GM19035 (cell line): ENCODE results near the gene NAALADL2.

Experiments
- ATAC-seq: cut with Tn5 transposase; IDR thresholded peaks from one replicate; pipeline ENCODE4 v1.9.1; 2021; ENCODE audit not compliant: unreplicated experiment

Gene NAALADL2

GRCh38 chr3:174859114-174859735, at the start of gene NAALADL2:
Gene NAALADL2 (plus strand): TSS chr3:174859334.
- no peak for ATAC-seq

DNA sequence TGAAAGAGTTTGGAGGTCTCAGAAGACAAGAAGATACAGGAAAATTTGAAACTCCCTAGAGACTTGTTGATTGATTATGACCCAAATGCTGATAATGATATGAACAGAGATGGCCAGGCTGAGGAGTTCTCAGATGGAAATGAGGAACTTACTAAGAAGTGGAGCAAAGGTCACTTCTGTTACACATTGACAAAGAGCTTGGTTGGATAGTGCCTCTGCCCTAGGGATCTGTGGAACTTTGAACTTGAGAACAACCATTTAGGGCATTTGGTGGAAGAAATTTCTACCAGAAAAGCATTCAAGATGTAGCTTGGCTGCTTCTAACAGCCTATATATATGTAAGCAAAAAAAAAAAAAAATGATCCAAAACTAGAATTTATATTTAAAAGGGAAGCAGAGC, 48.9 kb upstream of the NAALADL2 start:
- ATAC-seq = no peak

GRCh38 chr3:174812172-174812862, 46.8 kb upstream of the NAALADL2 start:
- no peak for ATAC-seq

DNA sequence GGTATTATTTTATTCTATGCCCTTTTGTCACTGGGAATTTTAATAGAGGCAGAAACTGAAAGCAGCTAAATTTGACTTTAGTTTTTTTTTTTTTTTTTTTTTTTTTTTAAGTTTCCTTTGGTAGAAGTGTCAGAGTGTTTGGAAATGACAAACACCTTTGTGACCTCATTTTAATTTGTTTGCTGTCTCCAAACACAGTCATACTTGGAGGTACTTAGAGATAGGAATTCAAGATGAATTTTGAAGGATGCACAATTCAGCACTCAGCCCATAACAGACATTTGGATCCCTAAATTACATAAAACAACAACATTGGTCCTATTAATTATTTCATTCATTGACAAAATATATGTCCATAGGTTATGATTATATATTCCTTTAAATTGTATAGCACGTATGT, 43.4 kb upstream of the NAALADL2 start:
- no peak for ATAC-seq

DNA sequence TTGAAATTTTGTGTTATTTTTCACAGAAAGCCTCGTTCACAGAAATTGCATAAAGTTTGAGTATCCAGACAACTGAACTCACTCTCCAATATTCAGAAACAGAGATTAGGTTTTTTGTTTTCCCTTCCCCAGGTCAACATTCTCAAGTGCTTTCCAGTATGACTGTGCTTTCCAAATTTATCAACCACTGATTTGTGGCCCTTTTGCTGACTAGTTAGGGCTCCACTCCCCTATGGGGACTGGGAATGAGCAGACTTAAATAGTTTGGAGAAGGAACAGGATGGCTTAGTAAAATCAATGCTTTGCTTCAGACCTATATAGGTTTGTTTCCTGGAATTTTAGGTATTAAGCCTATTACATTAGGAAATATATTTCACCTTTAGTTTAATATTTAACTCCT, 38.2 kb upstream of the NAALADL2 start:
- no peak for ATAC-seq

DNA sequence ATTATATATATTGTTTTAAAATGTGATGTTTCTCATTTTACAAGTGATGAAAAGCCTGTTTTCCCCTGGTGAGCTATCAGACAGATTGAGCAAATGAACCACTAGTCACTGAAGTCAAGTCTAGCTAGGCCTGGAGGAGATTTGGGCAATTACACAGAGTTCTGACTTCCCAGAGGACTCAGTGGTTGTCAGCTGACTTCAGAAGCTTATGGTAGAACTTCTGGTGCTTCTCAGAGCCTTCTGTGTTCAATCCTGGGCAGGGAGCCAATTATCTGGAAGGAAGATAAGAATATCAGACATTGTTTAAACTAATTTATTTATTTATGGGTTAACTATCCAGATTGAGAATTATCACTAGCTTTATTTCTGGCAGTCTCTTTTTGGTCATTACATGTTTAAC, 37.7 kb upstream of the NAALADL2 start:
- no peak for ATAC-seq

GRCh38 chr3:174822320-174822719, 36.8 kb upstream of the NAALADL2 start:
- ATAC-seq = no peak

DNA sequence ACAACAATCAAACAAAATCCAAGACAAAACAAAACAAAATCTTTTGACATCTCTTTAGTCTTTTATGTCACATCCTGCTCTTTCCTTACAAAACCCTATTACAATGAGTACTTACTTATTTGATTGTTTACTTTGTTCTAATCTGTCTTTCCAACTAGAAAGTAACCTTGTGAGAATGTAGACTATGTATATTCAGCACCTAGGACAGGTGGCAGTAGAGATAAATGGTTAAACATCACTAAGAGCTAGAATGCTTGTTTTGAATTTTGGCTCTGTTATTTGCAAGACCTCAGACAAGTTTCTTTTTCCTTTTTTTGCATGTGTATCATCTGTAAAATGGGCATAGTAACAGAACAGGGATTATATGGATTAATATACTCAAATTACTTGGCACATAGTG, 33.1 kb upstream of the NAALADL2 start:
- ATAC-seq = no peak

DNA sequence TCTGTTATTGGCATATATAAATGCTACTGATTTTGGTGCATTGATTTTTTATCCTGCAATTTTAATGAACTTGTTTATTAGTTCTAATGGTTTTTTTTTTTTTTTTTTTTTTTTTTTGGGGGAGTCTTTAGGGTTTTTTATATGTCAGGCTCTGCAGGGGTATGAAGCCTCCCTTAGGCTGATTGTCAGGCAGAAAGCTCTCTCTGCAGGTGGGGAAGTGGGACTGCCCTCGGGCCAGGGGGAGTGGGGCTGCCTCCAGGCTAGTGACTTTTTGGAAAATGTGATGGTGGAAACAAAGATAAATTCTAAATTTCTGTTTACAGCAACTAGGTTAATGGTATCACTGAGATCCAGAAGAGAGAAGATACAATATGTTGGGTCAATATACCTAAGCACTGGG, 14.4 kb upstream of the NAALADL2 start:
- no peak for ATAC-seq

GRCh38 chr3:174846055-174846454, 13.1 kb upstream of the NAALADL2 start:
- no peak for ATAC-seq

DNA sequence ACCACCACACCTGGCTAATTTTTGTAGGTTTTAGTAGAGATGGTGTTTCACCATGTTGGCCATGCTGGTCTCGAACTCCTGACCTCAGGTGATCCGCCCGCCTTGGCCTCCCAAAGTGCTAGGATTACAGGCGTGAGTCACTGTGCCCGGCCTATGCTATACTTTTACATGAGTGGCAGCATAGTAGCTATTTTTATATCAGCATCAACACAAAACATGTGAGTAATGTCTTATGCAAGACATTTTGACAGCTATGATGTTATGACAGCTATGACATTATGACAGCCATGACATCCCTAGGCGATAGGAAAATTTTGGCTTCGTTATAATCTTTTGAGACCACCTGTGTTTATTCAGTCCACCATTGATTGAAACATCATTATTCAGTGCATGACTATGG, 4.1 kb upstream of the NAALADL2 start:
- ATAC-seq = no peak

GRCh38 chr3:174857301-174857700, 1.8 kb upstream of the NAALADL2 start:
- ATAC-seq = no peak

GRCh38 chr3:174858353-174858752, 781 bp upstream of the NAALADL2 start:
- no peak for ATAC-seq

GRCh38 chr3:174859756-174860155, 622 bp downstream of the NAALADL2 start:
- no peak for ATAC-seq

GRCh38 chr3:174862101-174862500, 3.0 kb downstream of the NAALADL2 start:
- ATAC-seq = no peak

DNA sequence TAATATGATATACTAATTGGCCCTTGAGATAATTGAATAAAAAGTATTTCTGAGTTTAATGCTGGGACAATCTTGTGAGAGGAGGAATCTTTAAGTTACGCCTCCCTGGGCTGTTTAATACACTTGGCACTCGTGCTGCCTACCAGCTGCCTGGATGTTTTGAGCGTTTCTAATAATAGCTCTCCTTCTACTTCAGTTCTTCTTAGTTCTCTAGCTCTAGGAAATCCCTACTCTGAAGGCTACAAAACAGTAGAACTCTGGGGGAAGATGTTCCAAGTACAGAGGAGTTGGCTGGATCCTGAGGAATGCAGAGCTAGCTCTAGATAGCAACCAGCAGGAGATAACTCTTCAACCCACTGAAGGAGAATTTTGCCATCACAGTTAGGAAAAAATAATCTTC, 3.5 kb downstream of the NAALADL2 start:
- no peak for ATAC-seq

- ATAC-seq = no peak
Observed at GRCh38 chr3:174863488-174863887, 4.4 kb downstream of the NAALADL2 start.

- ATAC-seq = no peak
Observed at GRCh38 chr3:174869448-174869847, 10.3 kb downstream of the NAALADL2 start.

DNA sequence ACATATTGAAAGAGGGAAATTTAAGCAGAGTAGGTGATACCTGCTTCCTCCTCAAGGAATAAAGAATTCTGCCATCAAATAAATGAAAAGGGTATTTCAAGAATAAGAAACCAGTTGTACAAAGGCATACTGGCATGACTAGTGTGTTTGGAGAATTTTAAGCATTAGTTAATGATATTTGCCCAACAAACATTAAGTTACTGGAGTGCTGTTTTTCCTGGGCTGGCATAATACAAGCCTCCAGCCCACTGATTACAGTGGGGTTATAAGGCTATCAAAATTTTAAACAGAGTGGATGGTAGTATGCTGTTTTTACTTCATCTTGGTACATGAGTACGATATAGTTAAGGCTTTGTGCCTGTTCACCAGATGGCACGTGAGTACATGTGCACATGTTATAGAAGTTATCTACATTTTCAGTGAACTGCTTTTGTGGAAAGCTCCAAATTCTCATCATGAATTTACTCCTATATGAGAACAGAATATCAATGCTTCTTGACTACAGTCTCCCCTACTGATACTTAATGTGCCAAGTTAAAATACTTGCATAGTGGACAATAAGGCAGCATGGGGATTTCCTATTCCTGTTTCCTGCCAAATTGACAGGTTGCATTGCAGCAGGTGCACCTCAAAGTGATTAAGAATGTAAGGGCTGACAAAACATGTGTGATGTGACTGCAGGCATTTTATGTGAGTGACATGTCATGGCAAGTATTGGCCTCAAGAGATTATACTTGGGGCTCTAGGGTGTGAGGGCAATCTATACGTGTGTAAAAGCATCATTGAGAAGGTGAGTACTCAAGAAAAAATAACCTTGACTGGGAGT, 14.9 kb downstream of the NAALADL2 start:
- no peak for ATAC-seq

DNA sequence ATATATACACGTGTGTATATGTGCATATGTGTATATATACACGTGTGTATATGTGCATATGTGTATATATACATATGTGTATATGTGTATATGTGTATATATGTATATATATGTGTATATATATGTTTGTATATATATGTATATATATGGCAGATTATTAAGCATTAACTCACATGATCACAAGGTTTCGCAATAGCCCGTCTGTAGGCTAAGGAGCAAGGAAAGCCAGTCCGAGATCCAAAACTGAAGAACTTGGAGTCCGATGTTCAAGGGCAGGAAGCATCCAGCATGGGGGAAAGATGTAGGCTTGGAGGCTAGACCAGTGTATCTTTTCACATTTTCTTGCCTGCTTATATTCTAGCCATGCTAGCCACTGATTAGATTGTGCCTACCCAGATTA, 23.7 kb downstream of the NAALADL2 start:
- ATAC-seq = no peak

DNA sequence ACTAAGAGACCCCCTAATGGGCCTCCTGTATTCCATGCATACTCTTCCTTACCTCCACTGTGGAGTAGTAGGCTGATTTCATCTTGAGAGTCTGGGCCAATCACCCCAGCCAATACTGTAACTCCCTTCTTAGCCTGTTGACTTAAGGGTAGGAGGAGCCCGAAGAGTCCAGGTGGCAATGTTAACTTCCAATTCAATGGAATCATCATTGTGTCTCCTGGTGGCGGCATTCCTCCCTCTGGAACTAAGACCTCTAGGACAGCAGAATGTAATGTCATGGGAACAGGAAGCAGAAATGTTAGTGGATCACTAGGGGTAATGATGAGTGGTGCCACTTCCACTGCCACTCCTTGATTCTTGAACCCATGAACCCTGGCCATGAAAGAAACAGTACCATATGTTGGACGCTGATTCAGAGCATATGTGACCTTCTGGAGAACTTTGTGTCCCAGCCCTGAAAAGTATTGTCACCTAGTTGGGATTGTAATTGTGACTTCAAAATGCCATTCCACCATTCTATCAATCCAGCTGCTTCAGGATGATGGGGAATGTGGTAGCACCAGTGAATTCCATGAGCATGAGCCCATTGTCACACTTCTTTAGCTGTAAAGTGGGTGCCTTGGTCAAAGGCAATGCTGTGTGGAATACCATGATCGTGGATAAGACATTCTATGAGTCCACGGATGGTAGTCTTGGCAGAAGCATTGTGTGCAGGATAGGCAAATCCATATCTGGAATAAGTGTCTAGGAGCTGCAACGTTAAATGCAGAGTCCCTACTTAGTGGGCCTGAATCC, 24.9 kb downstream of the NAALADL2 start:
- ATAC-seq = no peak
